Measurements from ENCODE around the gene PRSS37.
"Not testable (repeated sequence)": the region's sequence is repeated elsewhere in the genome, so short reads cannot be mapped to it uniquely, and the experiment has no call there.

The PRSS37 gene

GRCh38 chr7:141841385-141841784 is at the start of gene PRSS37:
Gene PRSS37, minus strand, starts transcription at chr7:141841485. Its CDS starts 436 bp downstream, at chr7:141841049.
- no peak for DNase-seq

GRCh38 chr7:141889321-141889720 is 48.0 kb upstream of the PRSS37 start:
- DNase-seq, result no peak

GRCh38 chr7:141884539-141885225 is 43.4 kb upstream of the PRSS37 start:
- no peak for DNase-seq

- no peak for DNase-seq
Observed at GRCh38 chr7:141880960-141881359, 39.7 kb upstream of the PRSS37 start.

GRCh38 chr7:141877365-141877764 is 36.1 kb upstream of the PRSS37 start:
- DNase-seq, result no peak

GRCh38 chr7:141876371-141876770 is 35.1 kb upstream of the PRSS37 start:
- DNase-seq, result no peak

GRCh38 chr7:141875453-141875852 is 34.2 kb upstream of the PRSS37 start:
- DNase-seq, result no peak

- DNase-seq, result no peak
Observed at GRCh38 chr7:141874787-141875186, 33.5 kb upstream of the PRSS37 start.

- no peak for DNase-seq
Observed at GRCh38 chr7:141872931-141873330, 31.6 kb upstream of the PRSS37 start.

GRCh38 chr7:141866974-141867373 is 25.7 kb upstream of the PRSS37 start:
- DNase-seq, result no peak

GRCh38 chr7:141864765-141865447 is 23.6 kb upstream of the PRSS37 start:
- peak; percentile 6 to 20 for DNase-seq

- no peak for DNase-seq
Observed at GRCh38 chr7:141860207-141860606, 18.9 kb upstream of the PRSS37 start.

GRCh38 chr7:141847996-141848395 is 6.7 kb upstream of the PRSS37 start:
- no peak for DNase-seq

- DNase-seq, result no peak
Observed at GRCh38 chr7:141844256-141844655, 3.0 kb upstream of the PRSS37 start.

GRCh38 chr7:141842904-141843303 is 1.6 kb upstream of the PRSS37 start:
- no peak for DNase-seq

- no peak for DNase-seq
Observed at GRCh38 chr7:141840708-141841107, 577 bp downstream of the PRSS37 start.

GRCh38 chr7:141839256-141839655 is 2.0 kb downstream of the PRSS37 start:
- DNase-seq, result no peak

- no peak for DNase-seq
Observed at GRCh38 chr7:141838581-141838980, 2.7 kb downstream of the PRSS37 start.

GRCh38 chr7:141837683-141838082 is 3.6 kb downstream of the PRSS37 start:
- DNase-seq, result no peak

GRCh38 chr7:141822432-141822831 is 18.9 kb downstream of the PRSS37 start:
- not testable (repeated sequence) for DNase-seq

- DNase-seq, result no peak
Observed at GRCh38 chr7:141820067-141820466, 21.2 kb downstream of the PRSS37 start.

GRCh38 chr7:141792526-141792925 is 48.8 kb downstream of the PRSS37 start:
- DNase-seq, result no peak

- no peak for DNase-seq
Observed at GRCh38 chr7:141789917-141790316, 51.4 kb downstream of the PRSS37 start, which contains the start of gene TAS2R5. Gene TAS2R5, plus strand, starts transcription at chr7:141790217. Its CDS starts 145 bp downstream, at chr7:141790362.

GRCh38 chr7:141788296-141788695 is 53.0 kb downstream of the PRSS37 start:
- DNase-seq, result no peak

All from Kasumi-1 (cell line).